Endothelial cell of umbilical vein (primary cell): ENCODE data around the gene PARD3B.

ENCODE experiments used
- CTCF ChIP-seq, 2 donors: IDR thresholded peaks; 1 replicate in 1 of 2; 2 replicates in 1 of 2; pipeline ENCODE4 v1.5.1; 2011; ENCODE audit warnings: low read length in 2 of 2, mild to moderate bottlenecking in 2 of 2, moderate library complexity in 2 of 2, control low read depth in 1 of 2, inconsistent platforms in 1 of 2, low read depth in 1 of 2; ENCODE audit not compliant: insufficient read depth in 1 of 2; ENCODE audit errors: extremely low read depth in 1 of 2
- EZH2 ChIP-seq: IDR thresholded peaks from 2 replicates; pipeline ENCODE4 v1.6.1; 2012; ENCODE audit warnings: borderline replicate concordance, low read depth, mild to moderate bottlenecking, moderate library complexity, low read length, inconsistent platforms; ENCODE audit not compliant: severe bottlenecking
- FOS ChIP-seq: IDR thresholded peaks from 2 replicates; pipeline ENCODE4 v1.6.1; 2011; ENCODE audit warnings: mild to moderate bottlenecking, low read length, moderate library complexity, borderline replicate concordance; ENCODE audit not compliant: insufficient read depth
- GATA2 ChIP-seq: IDR thresholded peaks from 2 replicates; pipeline ENCODE4 v1.7.0; 2011; ENCODE audit warnings: low read depth, mild to moderate bottlenecking, moderate library complexity, mixed read lengths, low read length; ENCODE audit not compliant: insufficient read length, insufficient read depth
- MAX ChIP-seq: IDR thresholded peaks from 2 replicates; pipeline ENCODE4 v1.6.1; 2011; ENCODE audit not compliant: insufficient read depth, insufficient read length
- MYC ChIP-seq: IDR thresholded peaks from one replicate; pipeline ENCODE4 v1.6.1; 2011; ENCODE audit warnings: mild to moderate bottlenecking, low read depth, low read length
- POLR2A ChIP-seq: IDR thresholded peaks from 2 replicates; pipeline ENCODE4 v1.6.1; 2012; ENCODE audit warnings: low read depth, mild to moderate bottlenecking, control low read depth, low read length
- POLR2AphosphoS5 ChIP-seq: IDR thresholded peaks from 2 replicates; pipeline ENCODE4 v1.6.1; 2012; ENCODE audit warnings: low read depth, mild to moderate bottlenecking, control low read depth, low read length, moderate library complexity; ENCODE audit not compliant: insufficient read depth

GRCh38 chr2:204705243-204705932, 160.1 kb downstream of the PARD3B start:
- no peak for TF ChIP-seq CTCF (IDR thresholded peaks at IDR 0.05; ENCODE audit: extremely low read depth in 1 of 2, insufficient read depth in 1 of 2, low read depth in 1 of 2, low read length in 2 of 2)
- TF ChIP-seq FOS = no peak
- no peak for TF ChIP-seq MYC
- no peak for TF ChIP-seq POLR2A
- TF ChIP-seq EZH2 = no peak
- TF ChIP-seq MAX = no peak
- TF ChIP-seq POLR2AphosphoS5 = no peak
- TF ChIP-seq GATA2 = no peak
